ENCODE data around the gene CFAP73.

The CFAP73 gene

GRCh38 chr12:113167868-113168267, 18.3 kb downstream of the CFAP73 start:
- DNase-seq: no peak

- DNase-seq: no peak
These were observed 20.2 kb downstream of the CFAP73 start for GRCh38 chr12:113169697-113170096.

GRCh38 chr12:113170457-113170856, 20.9 kb downstream of the CFAP73 start:
- no peak for DNase-seq

GRCh38 chr12:113170926-113171325, 21.4 kb downstream of the CFAP73 start:
- DNase-seq: no peak

GRCh38 chr12:113171543-113171942, 22.0 kb downstream of the CFAP73 start:
- no peak for DNase-seq

- DNase-seq: no peak
These were observed 22.7 kb downstream of the CFAP73 start for GRCh38 chr12:113172185-113172584.

- no peak for DNase-seq
These were observed 23.7 kb downstream of the CFAP73 start for GRCh38 chr12:113173081-113173698.

- DNase-seq: peak; percentile 79
These were observed 25.2 kb downstream of the CFAP73 start for GRCh38 chr12:113174461-113175384.

- DNase-seq: no peak
These were observed 29.5 kb downstream of the CFAP73 start for GRCh38 chr12:113179023-113179422.

GRCh38 chr12:113180333-113180732, 30.8 kb downstream of the CFAP73 start:
- DNase-seq: no peak

- DNase-seq: no peak
These were observed 32.5 kb downstream of the CFAP73 start for GRCh38 chr12:113181975-113182374.

GRCh38 chr12:113183030-113183589, 33.6 kb downstream of the CFAP73 start:
- no peak for DNase-seq

- no peak for DNase-seq
These were observed 34.8 kb downstream of the CFAP73 start for GRCh38 chr12:113184098-113184899.

GRCh38 chr12:113184900-113185179, 35.3 kb downstream of the CFAP73 start:
- peak; percentile 90 for DNase-seq

- peak; percentile 83 for DNase-seq
These were observed 35.9 kb downstream of the CFAP73 start, which contains the start of the genes DDX54 and RITA1 for GRCh38 chr12:113185180-113186032. TSS of gene DDX54 (minus strand) at chr12:113185478. CDS start at chr12:113185451, 27 bp downstream. TSS of gene RITA1 (plus strand) at chr12:113185721. CDS start at chr12:113186747, 1,026 bp downstream.

GRCh38 chr12:113186033-113186365, 36.5 kb downstream of the CFAP73 start:
- DNase-seq: peak; percentile 8

GRCh38 chr12:113186666-113187325, 37.3 kb downstream of the CFAP73 start:
- DNase-seq: no peak

GRCh38 chr12:113189361-113189760, 39.8 kb downstream of the CFAP73 start:
- DNase-seq: no peak

- no peak for DNase-seq
These were observed 41.2 kb downstream of the CFAP73 start for GRCh38 chr12:113190761-113191160.

- no peak for DNase-seq
These were observed 41.7 kb downstream of the CFAP73 start for GRCh38 chr12:113191227-113191626.

- no peak for DNase-seq
These were observed 45.5 kb downstream of the CFAP73 start for GRCh38 chr12:113194971-113195391.

GRCh38 chr12:113195598-113195997, 46.1 kb downstream of the CFAP73 start:
- DNase-seq: no peak

All from CD4-positive, alpha-beta T cell treated with Interleukin-6 for 4 hours (primary cell).